Vagina (tissue), 2 donors: ENCODE measurements around the gene CAP1.

ENCODE experiments used
- CTCF ChIP-seq, 3 experiments: fragments of 450-650 bp in 2 of 3; fragments of 200-600 bp in 1 of 3; sonication (generic) in 1 of 3; IDR thresholded peaks; one replicate each; pipeline ENCODE4 v1.5.1; 2017 to 2019; ENCODE audit warnings: antibody characterized with exemption in 3 of 3, mild to moderate bottlenecking in 2 of 3, moderate library complexity in 2 of 3
- POLR2A ChIP-seq, 2 donors: fragments of 450-650 bp; IDR thresholded peaks; one replicate each; pipeline ENCODE4 v1.6.1; 2017; ENCODE audit warnings: antibody characterized with exemption in 2 of 2, mild to moderate bottlenecking in 2 of 2, moderate library complexity in 2 of 2
- POLR2AphosphoS5 ChIP-seq, 2 donors: sonication (generic); formaldehyde crosslinking; IDR thresholded peaks; one replicate each; pipeline ENCODE4 v1.9.0; 2017; ENCODE audit warnings: antibody characterized with exemption in 2 of 2, mild to moderate bottlenecking in 2 of 2, low read depth in 1 of 2; ENCODE audit not compliant: insufficient read depth in 1 of 2

DNA sequence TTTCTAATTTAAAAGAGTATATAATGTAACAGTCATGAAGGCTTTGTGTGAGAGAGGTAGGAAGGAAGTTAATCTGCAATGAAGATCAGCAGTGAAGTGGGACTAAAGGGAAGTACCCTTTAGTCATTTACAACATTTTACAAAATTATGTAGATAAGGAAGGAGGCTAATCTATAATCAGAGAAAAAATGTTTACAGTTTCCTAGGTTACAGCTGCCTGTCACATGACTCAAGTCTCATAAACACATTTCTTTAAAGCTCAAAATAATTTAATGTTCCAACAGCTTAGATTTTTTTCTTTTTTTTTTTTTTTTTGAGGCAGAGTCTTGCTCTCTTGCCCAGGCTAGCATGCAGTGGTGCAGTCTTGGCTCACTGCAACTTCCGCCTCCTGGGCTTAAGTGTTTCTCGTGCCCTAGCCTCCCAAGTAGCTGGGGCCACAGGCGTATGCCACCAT is 26.2 kb upstream of the CAP1 start:
- TF ChIP-seq CTCF (IDR thresholded peaks at IDR 0.05) (no peak), POLR2AphosphoS5 (IDR thresholded peaks at IDR 0.05; ENCODE audit: insufficient read depth in 1 of 2, low read depth in 1 of 2) (no peak), POLR2A (IDR thresholded peaks at IDR 0.05) (no peak)
